Measurements from ENCODE around the gene PTPRT. TPM values are rescaled to one million over a fixed set of nuclear protein-coding genes. Genes with fewer than 3 reads are reported as not detected.
"Not testable (repeated sequence)": the region's sequence is repeated elsewhere in the genome, so short reads cannot be mapped to it uniquely, and the experiment has no call there.

Gene PTPRT
- total RNA-seq, 1 donor = under 0.01 TPM

- no peak overlapping the region for H3K4me3 ChIP-seq (ENCODE audit: low read length)
- H3K4me1 ChIP-seq (ENCODE audit: insufficient read depth, low read length) = no peaks in the 10 kb centered on the region
- H3K9me3 ChIP-seq (ENCODE audit: low read depth, low read length) = no peaks in the 10 kb centered on the region
- H3K27me3 ChIP-seq (ENCODE audit: insufficient read depth, low read length) = no peaks in the 10 kb centered on the region
Observed at GRCh38 chr20:42920776-42921175, 268.9 kb downstream of the PTPRT start.

GRCh38 chr20:42919316-42919715 lies 270.4 kb downstream of the PTPRT start:
- no peaks in the 10 kb centered on the region for H3K27me3 ChIP-seq (ENCODE audit: insufficient read depth, low read length)
- H3K4me1 ChIP-seq (ENCODE audit: insufficient read depth, low read length) = no peaks in the 10 kb centered on the region
- no peak overlapping the region for H3K4me3 ChIP-seq (ENCODE audit: low read length)
- no peaks in the 10 kb centered on the region for H3K9me3 ChIP-seq (ENCODE audit: low read depth, low read length)

DNA sequence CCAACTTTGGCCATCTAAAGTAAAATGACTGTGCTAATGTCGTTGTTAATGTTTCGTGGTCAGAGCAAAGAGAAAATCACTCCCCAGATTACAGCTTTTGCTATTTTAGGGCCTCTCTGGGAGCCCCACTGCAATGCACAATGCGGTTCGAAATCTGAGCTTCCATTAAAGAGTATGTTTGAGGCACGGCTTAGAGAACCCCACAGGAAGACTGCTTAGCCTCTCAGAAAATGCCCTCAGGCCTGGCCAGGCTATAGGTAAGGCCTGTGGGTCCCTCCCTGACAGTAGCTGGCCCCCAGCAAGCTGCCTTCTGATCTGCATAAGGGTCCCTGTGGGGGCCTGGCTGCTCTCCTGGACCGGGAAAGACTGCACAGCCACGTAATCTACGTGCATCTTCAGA lies 274.6 kb downstream of the PTPRT start:
- no peaks in the 10 kb centered on the region for H3K27me3 ChIP-seq (ENCODE audit: insufficient read depth, low read length)
- H3K9me3 ChIP-seq (ENCODE audit: low read depth, low read length) = no peaks in the 10 kb centered on the region
- H3K4me1 ChIP-seq (ENCODE audit: insufficient read depth, low read length) = no peaks in the 10 kb centered on the region
- H3K4me3 ChIP-seq (ENCODE audit: low read length) = no peak overlapping the region

DNA sequence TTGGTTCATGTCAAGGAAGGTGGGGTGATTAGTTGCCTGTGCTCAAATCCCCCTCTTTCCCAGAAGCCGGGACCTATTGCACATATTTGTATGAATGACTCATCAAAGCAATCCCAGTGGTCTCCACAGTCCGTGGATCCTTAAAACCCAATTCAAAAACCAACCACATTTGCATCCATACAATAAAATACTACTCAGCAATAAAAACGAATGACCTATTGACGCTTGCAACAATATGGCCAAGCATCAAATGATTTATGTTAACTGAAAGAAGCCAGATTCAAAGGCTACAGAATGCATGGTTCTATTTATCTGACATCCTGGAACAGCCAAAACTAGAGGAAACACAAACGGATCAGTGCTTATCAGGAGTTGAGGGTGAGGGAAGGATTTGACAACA lies 275.4 kb downstream of the PTPRT start:
- no peaks in the 10 kb centered on the region for H3K4me1 ChIP-seq (ENCODE audit: insufficient read depth, low read length)
- no peak overlapping the region for H3K4me3 ChIP-seq (ENCODE audit: low read length)
- H3K9me3 ChIP-seq (ENCODE audit: low read depth, low read length) = no peaks in the 10 kb centered on the region
- H3K27me3 ChIP-seq (ENCODE audit: insufficient read depth, low read length) = no peaks in the 10 kb centered on the region

- not testable (repeated sequence) for H3K4me3 ChIP-seq (ENCODE audit: low read length); H3K9me3 ChIP-seq (ENCODE audit: low read depth, low read length); H3K27me3 ChIP-seq (ENCODE audit: insufficient read depth, low read length); H3K4me1 ChIP-seq (ENCODE audit: insufficient read depth, low read length)
Observed at GRCh38 chr20:42910808-42911207, 278.9 kb downstream of the PTPRT start.

DNA sequence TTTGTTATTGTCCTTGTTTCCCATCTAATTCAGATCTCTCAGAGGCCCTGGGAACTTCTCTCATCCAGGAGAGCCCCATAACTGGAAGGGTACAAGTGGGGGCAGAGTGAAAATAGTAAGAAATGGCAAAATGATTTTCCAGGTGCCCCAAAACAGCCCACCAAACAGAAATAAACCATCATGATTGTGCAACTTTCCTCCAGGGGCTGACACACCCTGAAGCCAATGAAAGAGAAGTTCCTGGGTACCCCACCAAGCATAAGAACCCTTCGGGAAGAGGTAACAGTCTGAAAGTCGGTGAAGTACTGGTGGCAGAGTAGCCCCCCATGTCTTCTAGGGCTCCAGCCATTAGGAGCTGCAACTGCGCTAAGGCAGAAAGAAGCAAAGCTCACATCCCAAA lies 282.0 kb downstream of the PTPRT start:
- Histone ChIP-seq H3K4me1 (ENCODE audit: insufficient read depth, low read length) (no peaks in the 10 kb centered on the region), H3K4me3 (ENCODE audit: low read length) (no peak overlapping the region), H3K9me3 (ENCODE audit: low read depth, low read length) (no peaks in the 10 kb centered on the region), H3K27me3 (ENCODE audit: insufficient read depth, low read length) (no peaks in the 10 kb centered on the region)

DNA sequence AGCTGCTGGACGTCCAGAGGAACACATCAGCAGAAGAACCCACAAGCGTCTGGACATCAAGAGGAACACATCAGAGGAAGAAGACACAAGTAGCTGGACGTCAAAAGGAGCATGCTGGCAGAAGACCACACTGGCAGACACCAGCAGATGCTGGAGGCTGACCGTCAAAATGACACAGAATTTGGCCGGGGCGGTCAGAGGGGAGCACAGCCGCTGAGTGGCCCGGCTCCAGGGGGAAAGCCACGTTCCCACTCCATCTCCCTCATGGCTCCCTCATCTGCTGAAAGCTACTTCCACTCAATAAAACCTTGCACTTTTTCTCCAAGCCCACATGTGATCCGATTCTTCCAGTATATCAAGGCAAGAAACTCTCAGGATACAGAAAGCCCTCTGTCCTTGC lies 283.6 kb downstream of the PTPRT start:
- H3K9me3 ChIP-seq (ENCODE audit: low read depth, low read length) = no peaks in the 10 kb centered on the region
- no peak overlapping the region for H3K4me3 ChIP-seq (ENCODE audit: low read length)
- no peaks in the 10 kb centered on the region for H3K4me1 ChIP-seq (ENCODE audit: insufficient read depth, low read length)
- no peaks in the 10 kb centered on the region for H3K27me3 ChIP-seq (ENCODE audit: insufficient read depth, low read length)

DNA sequence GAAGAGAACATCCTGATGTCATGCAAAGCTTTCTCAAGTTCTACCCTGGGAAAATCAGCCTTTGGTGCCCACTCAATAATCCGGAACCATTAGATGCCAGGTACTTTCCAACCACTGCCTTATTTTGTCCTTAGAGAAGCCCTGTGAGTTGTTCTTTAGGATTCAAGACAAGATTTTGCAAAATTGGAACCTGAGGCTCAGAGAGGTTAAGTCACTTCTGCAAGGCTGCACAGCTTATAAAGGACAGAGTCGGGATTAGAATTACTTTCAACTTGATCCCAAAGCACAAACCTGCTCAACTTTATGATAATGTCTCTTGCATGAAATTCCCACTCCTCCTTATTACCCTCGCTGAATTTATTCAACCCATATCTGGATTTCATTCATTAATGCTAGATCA lies 287.2 kb downstream of the PTPRT start:
- H3K27me3 ChIP-seq (ENCODE audit: insufficient read depth, low read length) = no peaks in the 10 kb centered on the region
- no peaks in the 10 kb centered on the region for H3K9me3 ChIP-seq (ENCODE audit: low read depth, low read length)
- no peak overlapping the region for H3K4me3 ChIP-seq (ENCODE audit: low read length)
- no peaks in the 10 kb centered on the region for H3K4me1 ChIP-seq (ENCODE audit: insufficient read depth, low read length)

- Histone ChIP-seq H3K4me1 (ENCODE audit: insufficient read depth, low read length) (no peaks in the 10 kb centered on the region), H3K4me3 (ENCODE audit: low read length) (no peak overlapping the region), H3K27me3 (ENCODE audit: insufficient read depth, low read length) (no peaks in the 10 kb centered on the region)
Observed at GRCh38 chr20:42901689-42902440, 287.8 kb downstream of the PTPRT start.

GRCh38 chr20:42900764-42901163 lies 288.9 kb downstream of the PTPRT start:
- not testable (repeated sequence) for H3K4me3 ChIP-seq (ENCODE audit: low read length); H3K4me1 ChIP-seq (ENCODE audit: insufficient read depth, low read length); H3K27me3 ChIP-seq (ENCODE audit: insufficient read depth, low read length); H3K9me3 ChIP-seq (ENCODE audit: low read depth, low read length)

More at GRCh38 chr20:42901689-42902440, 287.8 kb downstream of the PTPRT start:
- H3K9me3 ChIP-seq (ENCODE audit: low read depth, low read length) = no peaks in the 10 kb centered on the region

- H3K4me3 ChIP-seq (ENCODE audit: low read length) = no peak overlapping the region
- no peaks in the 10 kb centered on the region for H3K27me3 ChIP-seq (ENCODE audit: insufficient read depth, low read length)
- no peaks in the 10 kb centered on the region for H3K9me3 ChIP-seq (ENCODE audit: low read depth, low read length)
- no peaks in the 10 kb centered on the region for H3K4me1 ChIP-seq (ENCODE audit: insufficient read depth, low read length)
Observed at GRCh38 chr20:42895020-42895419, 294.7 kb downstream of the PTPRT start.

GRCh38 chr20:42894483-42894882 lies 295.2 kb downstream of the PTPRT start:
- Histone ChIP-seq H3K4me1 (ENCODE audit: insufficient read depth, low read length) (no peaks in the 10 kb centered on the region), H3K27me3 (ENCODE audit: insufficient read depth, low read length) (no peaks in the 10 kb centered on the region), H3K4me3 (ENCODE audit: low read length) (no peak overlapping the region), H3K9me3 (ENCODE audit: low read depth, low read length) (no peaks in the 10 kb centered on the region)

DNA sequence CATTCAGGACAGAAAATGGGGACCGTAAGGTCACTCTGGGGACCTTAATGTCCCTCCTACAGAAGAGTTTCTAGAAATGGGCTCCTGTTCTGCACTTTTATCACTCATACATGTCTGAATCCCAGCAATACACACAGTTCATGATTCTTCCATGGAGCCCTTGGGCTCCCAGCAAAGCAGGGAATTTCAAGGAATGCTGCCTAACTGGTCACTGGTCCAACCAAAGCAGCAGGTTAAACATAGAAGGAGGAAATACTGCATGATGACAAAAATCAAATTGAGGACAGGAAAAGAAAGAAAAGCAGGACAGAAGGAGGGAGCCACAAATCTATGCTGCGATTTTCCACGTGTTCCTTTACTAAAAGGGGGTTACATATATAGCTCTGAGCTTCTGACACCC lies 300.2 kb downstream of the PTPRT start:
- no peaks in the 10 kb centered on the region for H3K27me3 ChIP-seq (ENCODE audit: insufficient read depth, low read length)

GRCh38 chr20:42887281-42887680 lies 302.4 kb downstream of the PTPRT start:
- H3K4me1 ChIP-seq (ENCODE audit: insufficient read depth, low read length) = no peaks in the 10 kb centered on the region
- H3K27me3 ChIP-seq (ENCODE audit: insufficient read depth, low read length) = no peaks in the 10 kb centered on the region
- H3K9me3 ChIP-seq (ENCODE audit: low read depth, low read length) = no peaks in the 10 kb centered on the region
- no peak overlapping the region for H3K4me3 ChIP-seq (ENCODE audit: low read length)

More for the DNA sequence above, 300.2 kb downstream of the PTPRT start:
- Histone ChIP-seq H3K9me3 (ENCODE audit: low read depth, low read length) (no peaks in the 10 kb centered on the region), H3K4me3 (ENCODE audit: low read length) (no peak overlapping the region), H3K4me1 (ENCODE audit: insufficient read depth, low read length) (no peaks in the 10 kb centered on the region)

- Histone ChIP-seq H3K27me3 (ENCODE audit: insufficient read depth, low read length) (no peaks in the 10 kb centered on the region), H3K4me3 (ENCODE audit: low read length) (no peak overlapping the region), H3K9me3 (ENCODE audit: low read depth, low read length) (no peaks in the 10 kb centered on the region), H3K4me1 (ENCODE audit: insufficient read depth, low read length) (no peaks in the 10 kb centered on the region)
Observed at GRCh38 chr20:42886801-42887200, 302.9 kb downstream of the PTPRT start.

GRCh38 chr20:42886046-42886445 lies 303.7 kb downstream of the PTPRT start:
- Histone ChIP-seq H3K9me3 (ENCODE audit: low read depth, low read length) (no peaks in the 10 kb centered on the region), H3K4me1 (ENCODE audit: insufficient read depth, low read length) (no peaks in the 10 kb centered on the region), H3K27me3 (ENCODE audit: insufficient read depth, low read length) (no peaks in the 10 kb centered on the region), H3K4me3 (ENCODE audit: low read length) (no peak overlapping the region)

All from mononuclear cell (primary cell).